GM19193 (cell line): ENCODE data around the gene RAB11FIP5.

Source experiments
- POLR2A ChIP-seq: IDR thresholded peaks from 4 replicates; pipeline ENCODE4 v1.6.1; 2011; ENCODE audit not compliant: insufficient read depth, insufficient read length; ENCODE audit errors: extremely low read depth

RAB11FIP5 gene

DNA sequence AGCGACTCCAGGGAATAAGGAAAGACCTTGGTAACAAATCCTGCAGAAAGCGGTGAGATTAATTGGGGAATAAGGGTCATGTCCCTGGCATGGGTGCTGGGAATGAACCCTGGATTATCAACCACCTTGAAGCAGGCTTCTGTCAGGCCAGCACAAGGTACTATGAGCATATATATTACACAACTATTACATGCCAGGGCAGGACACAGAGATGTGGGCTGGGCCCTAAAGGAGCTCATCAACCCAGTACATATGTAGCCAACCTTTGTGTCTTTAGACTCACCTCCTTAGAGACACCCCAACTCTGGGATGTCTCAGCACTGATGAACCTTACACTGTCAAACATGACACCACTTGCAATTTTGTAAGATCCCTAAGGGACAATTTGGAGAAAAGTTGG is 44.6 kb downstream of the RAB11FIP5 start:
- no peak for TF ChIP-seq POLR2A

DNA sequence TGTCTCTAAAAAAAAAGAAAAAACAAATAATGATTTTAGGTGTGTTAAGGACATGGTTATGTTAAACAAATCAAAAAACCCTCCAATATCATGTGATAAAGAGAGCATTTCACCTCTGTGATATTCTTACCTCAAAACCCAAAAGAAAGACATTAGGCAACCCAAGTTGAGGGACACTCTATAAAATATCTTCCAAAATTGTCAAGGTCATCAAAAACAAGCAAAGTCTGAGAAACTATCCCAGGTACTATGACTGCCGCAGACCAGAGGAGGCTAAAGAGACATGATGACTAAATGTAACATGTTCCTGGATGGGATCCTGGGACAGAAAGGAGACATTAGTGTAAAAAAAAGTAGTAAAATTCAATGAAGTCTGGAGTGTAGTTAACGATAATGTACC is 45.7 kb downstream of the RAB11FIP5 start:
- TF ChIP-seq POLR2A, result no peak

DNA sequence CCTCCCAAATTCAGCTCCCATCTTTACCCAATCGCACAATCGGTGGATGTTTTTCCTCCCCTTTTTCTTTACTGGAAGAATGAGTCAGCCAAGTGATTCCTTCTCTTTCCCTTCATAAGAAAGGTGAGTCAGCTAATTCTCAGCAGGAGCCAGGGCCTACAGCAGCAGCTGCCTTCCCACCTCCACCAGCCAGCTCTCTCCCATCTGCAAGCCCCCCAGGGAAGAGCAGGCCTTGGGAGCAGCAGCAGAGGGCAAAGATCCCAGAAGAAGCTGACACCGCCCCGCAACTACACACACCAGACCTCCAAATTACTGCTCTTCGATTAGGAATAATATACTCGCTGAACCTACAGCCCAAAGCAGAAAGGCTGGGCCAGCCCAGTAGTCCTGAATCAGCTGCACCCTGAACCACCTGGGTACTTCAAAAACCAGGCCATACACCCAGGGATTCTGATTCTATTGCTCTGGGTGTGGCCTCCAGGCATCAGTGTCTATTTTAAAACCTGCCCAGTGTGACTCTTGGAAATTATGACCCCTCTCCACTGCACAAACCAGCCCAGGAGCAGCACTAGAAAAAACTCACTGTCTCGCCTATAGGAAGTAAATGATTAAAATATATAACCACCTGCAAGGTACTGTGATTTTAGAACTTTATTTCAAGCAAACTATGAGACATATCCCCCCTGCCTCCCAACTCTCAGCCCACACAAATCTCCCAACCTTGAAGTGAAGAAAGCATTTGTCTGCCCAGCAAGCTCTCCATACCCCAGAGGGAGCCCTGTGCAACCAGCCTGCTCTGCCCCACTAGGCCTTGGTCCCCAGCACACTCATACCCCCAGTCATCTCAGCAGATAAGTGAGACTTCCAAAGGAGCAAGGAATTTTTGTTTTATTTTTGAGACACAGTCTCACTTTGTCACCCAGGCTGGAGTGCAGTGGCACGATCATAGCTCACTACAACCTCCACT is 48.6 kb downstream of the RAB11FIP5 start:
- no peak for TF ChIP-seq POLR2A

DNA sequence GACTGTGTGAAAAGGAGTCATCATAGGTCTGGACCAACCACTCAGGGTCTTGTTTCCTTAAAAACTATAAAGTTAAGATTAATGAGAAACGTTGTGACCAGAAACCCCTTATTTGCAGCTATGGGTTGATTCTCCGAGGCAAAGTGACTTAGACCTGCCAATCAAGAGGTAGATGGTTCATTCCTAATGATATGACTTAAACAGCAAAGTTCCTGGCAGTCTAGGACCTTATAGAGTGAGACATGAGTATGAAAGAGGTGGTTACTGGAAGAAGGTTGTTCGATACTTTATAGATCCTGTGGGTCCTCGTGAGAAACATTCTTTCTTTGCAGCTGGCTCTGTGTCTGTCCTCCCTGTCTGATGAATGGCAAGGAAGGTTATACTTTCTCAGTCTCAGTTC is 49.3 kb downstream of the RAB11FIP5 start:
- no peak for TF ChIP-seq POLR2A

DNA sequence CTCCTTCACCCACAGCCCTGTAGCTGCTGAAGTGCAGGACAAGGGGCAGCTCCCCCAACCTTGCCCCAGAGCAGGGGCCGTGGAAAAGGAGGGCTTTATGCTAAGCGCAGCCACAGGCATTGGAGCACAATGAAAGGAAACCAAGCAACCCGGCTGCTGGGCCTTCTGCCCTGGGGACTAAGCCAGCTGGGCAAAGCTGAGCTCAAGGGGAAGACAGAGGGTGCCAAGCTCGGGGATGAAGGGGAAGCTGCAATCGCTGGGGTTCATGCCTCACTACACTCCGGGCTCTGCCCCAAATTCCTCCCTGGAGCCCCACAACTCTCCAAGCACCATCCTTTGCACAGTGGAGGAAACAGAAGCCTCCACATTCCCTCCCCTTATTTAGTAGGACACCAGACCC is 53.6 kb downstream of the RAB11FIP5 start:
- no peak for TF ChIP-seq POLR2A

DNA sequence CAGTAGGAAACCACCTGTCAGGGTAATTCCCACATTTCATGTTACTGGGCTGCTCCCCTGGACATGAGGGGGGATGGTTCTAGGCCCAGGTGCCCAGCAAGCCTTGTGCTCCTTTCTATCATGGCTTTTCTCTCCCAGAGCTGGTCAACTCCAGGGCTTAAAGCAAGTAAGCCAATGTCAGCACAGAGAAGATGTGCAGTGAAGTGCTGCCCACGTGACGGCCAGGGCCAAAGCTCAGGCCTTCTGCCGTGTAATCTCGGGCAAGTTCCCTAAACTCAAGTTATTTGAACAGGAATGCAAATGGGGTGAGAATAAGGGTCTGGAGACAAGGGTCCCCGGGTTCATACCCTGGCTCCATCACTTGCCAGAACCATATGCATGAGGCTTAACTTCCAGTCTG is 57.8 kb downstream of the RAB11FIP5 start:
- TF ChIP-seq POLR2A, result no peak

DNA sequence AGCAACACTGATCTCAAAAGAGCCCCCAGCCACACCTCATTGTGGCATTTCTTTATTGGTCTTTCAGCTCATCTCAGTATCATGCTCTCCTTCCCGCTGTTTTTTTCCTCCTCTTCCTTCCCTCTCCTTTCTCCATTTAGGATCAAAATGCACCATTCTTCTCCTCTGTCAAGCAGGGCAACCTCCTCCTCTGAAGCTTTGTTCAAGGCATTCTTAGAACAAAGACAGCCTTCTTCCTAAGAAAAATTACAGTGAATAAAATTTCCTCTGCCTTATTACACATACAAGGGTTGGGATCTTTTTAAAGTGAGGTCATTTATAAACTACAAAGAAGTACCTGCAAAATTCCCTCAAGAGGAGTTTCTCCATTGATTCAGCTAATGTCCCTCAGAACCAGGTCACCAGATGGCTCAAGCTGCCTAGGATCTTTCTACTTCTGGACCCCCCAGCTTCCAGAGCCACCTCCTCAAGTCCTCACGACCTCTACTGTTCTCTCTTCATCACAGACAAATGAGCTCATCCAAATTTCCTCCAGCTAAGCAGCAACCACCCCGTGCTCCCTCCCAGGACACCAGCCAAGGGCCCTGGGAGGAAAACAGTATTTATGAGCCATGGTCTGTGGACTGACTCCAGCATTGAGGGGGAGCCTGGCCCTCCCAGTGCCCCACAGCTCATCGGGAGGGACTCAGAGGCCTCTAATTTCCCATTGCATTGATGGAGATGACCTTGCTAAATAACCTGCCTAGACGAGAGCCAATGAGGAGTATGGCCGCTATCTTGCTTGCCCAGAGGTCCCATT is 59.2 kb downstream of the RAB11FIP5 start:
- TF ChIP-seq POLR2A, result no peak

DNA sequence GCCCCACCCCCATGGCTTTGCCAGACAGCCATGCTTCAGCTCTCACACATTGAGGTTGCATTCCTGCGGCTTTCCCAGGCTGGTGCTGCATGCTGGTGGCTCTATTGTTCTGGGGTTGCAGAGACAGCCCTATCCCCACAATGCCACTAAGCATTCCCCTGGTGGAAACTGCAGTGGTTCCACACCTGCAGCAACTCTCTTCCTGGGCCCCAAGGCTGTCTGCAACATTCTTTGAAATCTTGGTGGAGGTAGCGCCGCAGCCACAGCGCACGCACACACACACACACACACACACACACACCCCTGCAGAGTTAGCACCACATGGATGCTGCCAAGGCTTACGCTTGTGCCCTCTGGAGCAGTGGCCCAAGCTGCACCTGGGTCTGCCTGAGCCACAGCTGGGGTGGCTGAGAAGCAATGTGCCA is 62.6 kb downstream of the RAB11FIP5 start:
- TF ChIP-seq POLR2A, result no peak

DNA sequence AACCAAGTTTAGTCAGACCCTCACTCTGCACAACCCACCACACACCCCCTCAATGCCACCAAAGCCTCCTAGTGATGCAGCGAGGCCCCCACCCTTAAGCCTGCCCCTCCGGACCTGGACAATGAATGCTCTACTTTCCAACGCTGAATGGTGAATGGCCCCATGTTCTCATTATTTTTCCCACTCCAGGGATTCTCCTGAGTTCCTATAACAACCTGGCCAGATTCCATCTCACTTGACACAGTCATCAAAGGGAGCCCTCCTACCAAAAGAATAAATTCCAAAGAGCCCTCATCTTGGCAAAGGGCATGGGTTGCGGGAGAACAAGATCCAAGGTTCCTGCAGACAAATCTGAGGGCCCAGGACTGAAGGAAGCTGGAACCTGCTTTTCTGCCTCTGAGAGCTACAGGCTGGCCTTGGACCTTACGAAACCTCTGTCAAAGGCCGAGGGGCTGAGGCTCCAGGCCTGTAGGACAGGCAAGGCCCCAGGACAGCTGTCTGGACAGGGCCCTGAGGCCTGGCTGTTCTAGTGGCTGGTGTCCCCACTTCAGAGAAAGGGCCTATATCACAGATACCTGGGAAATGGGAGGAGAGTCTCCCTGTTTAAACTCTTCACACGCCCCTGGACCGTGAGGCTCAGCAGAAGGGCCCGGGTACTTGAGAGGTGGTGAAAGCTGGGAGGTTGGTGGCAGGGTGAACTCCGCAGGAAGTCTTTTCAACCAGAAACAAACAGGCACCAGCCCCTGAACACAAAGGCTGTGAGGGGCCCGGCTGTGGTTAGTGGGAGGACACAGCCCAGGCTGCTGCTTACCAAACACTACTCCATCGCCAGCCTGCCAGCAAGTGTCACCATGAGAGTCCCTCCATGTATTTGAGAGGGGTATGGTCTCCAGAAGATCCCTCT is 68.6 kb downstream of the RAB11FIP5 start:
- TF ChIP-seq POLR2A, result no peak

DNA sequence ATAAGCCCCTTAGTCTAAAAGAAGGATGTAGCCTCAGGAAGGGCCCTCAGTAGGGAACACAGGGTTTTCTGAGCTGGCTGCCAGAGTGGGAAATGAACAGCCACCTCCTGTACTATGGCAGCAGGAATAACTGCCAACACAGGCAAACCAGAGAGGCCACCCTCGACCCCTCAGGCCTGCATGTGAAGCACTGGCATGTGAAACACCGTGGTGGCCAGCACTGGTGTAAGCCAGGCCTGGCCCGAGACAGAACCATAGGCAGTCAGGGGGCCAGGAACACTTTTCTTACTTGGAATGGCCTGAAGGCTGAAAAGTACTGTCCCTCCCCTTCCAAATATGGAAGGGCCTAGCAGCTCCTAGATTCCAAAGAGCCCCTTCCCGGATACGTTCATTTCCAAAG is 69.5 kb downstream of the RAB11FIP5 start:
- TF ChIP-seq POLR2A, result no peak

DNA sequence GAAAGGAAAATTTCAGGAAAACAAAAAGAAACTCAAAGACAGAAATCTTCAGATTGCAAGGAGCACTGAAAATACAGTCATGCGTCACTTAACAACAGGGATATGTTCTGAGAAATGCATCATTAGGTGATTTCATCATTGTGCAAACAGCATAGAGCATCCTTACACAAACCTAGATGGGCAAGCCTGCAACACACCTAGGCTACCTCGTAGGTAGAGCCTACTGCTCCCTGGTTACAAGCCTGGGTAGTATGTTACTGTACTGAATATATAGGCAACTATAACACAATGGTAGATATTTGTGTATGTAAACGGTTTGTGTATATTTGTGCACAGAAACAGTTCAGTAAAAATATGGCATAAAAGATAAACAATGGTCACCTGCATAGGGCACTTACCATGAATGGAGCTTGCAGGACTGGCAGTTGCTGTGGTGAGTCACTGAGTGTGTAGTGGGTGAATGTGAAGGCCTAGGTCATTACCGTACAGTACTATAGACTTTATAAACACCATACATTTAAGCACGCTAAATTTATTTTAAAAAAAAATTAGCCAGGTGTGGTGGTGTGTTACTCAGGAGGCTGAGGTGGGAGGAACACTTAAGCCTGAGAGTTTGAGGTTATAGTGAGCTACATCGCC is 74.7 kb downstream of the RAB11FIP5 start:
- TF ChIP-seq POLR2A, result no peak

DNA sequence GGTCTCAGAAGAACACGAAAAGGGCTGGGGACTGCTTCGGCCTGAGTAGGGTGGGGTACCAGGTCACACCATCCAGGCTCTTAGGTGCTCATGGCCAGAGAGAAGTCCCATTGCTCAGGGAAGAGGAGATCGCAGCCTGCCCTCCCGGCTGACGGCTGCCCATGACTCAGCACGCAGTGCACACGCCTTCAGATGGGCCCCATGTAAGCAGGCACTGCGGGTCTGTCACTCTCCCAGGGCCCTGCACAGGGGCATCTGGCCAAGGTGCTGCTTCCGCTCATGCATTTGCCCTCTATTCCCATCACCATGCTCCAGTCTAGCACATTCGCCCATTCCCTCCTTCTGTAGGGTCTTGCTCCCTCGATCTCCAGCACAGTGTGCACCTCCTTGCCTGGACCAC is 76.0 kb downstream of the RAB11FIP5 start:
- TF ChIP-seq POLR2A, result no peak

DNA sequence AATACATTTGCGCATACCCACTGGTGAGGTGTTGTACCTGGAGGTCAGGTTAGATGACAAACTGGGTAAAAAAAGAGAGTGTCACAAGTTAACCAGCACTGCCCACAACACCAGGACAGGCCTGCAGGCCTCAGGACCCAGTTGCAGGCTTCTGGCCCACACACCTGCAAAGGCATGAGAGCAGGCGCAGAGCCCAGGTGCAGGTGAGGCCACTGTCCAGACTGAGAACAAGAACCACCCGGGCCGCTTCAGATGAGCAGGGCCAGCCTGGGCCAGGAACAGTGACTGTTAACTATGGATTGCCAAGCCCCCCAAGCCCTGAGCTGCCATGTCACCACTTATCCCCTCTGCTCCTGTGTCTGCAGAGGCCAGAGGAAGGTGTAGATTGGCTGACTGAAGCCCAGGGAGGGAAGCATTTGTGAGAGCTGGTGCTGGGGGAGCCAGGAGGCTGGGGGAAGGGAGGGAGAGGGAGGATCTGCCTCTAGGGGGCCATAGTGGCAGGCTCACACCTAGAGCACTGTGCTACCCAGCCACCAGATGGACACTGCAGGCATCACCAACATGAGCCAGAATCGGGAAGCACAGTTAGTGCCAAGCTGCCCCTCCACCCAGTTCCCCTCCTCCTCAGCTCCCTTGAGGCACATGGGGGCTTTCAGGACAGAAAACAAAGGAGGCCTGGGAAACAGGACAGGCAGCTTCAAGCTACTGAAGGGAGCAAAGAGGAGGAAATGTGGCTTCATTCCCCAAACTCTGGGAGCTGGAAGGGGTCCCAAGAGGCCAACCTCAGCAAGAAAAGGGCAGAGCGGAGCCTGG is 76.6 kb downstream of the RAB11FIP5 start:
- no peak for TF ChIP-seq POLR2A
